NCI-H1417 treated with DMSO at 0.1 percent for 48 hours (cell line): ENCODE measurements around the gene RASGRP4.
A peak's percentile ranks its signal among the peaks of the same experiment; 100 is the strongest.
"Not testable (repeated sequence)": the region's sequence is repeated elsewhere in the genome, so short reads cannot be mapped to it uniquely, and the experiment has no call there.

Experiments
- DNase-seq: peaks from one replicate; lab custom pipeline; 2025; lab: John Stamatoyannopoulos, UW

RASGRP4 gene

GRCh38 chr19:38413416-38413815 lies 12.6 kb downstream of the RASGRP4 start:
- DNase-seq = no peak

- DNase-seq = no peak
Observed at GRCh38 chr19:38412961-38413360, 13.1 kb downstream of the RASGRP4 start.

GRCh38 chr19:38412491-38412890 lies 13.5 kb downstream of the RASGRP4 start:
- no peak for DNase-seq

GRCh38 chr19:38411898-38412297 lies 14.1 kb downstream of the RASGRP4 start:
- not testable (repeated sequence) for DNase-seq

- DNase-seq = no peak
Observed at GRCh38 chr19:38411041-38411712, 14.8 kb downstream of the RASGRP4 start.

- DNase-seq = not testable (repeated sequence)
Observed at GRCh38 chr19:38410407-38410806, 15.6 kb downstream of the RASGRP4 start.

- no peak for DNase-seq
Observed at GRCh38 chr19:38409631-38410133, 16.3 kb downstream of the RASGRP4 start.

GRCh38 chr19:38405276-38405675 lies 20.7 kb downstream of the RASGRP4 start:
- no peak for DNase-seq

GRCh38 chr19:38404858-38405257 lies 21.2 kb downstream of the RASGRP4 start:
- DNase-seq = no peak

GRCh38 chr19:38402967-38403674 lies 22.9 kb downstream of the RASGRP4 start, which contains the start of gene FAM98C:
TSS of gene FAM98C (plus strand) at chr19:38403093. CDS start at chr19:38403154, 61 bp downstream.
- peak; percentile 56 for DNase-seq

- DNase-seq = no peak
Observed at GRCh38 chr19:38402623-38402966, 23.4 kb downstream of the RASGRP4 start.

- DNase-seq = no peak
Observed at GRCh38 chr19:38401148-38401547, 24.9 kb downstream of the RASGRP4 start.

- DNase-seq = no peak
Observed at GRCh38 chr19:38400361-38400760, 25.7 kb downstream of the RASGRP4 start.

- DNase-seq = no peak
Observed at GRCh38 chr19:38399537-38399936, 26.5 kb downstream of the RASGRP4 start.

- DNase-seq = no peak
Observed at GRCh38 chr19:38399081-38399480, 26.9 kb downstream of the RASGRP4 start.

- no peak for DNase-seq
Observed at GRCh38 chr19:38395381-38396114, 30.5 kb downstream of the RASGRP4 start.

GRCh38 chr19:38394488-38394887 lies 31.5 kb downstream of the RASGRP4 start:
- DNase-seq = no peak

GRCh38 chr19:38392707-38393308 lies 33.2 kb downstream of the RASGRP4 start:
- no peak for DNase-seq

- no peak for DNase-seq
Observed at GRCh38 chr19:38391911-38392464, 34.0 kb downstream of the RASGRP4 start.

- DNase-seq = no peak
Observed at GRCh38 chr19:38389957-38390924, 35.8 kb downstream of the RASGRP4 start.
